ENCODE results near the gene NFIA.
A peak's percentile ranks its signal among the peaks of the same experiment; 100 is the strongest.

Gene NFIA

GRCh38 chr1:61158591-61158990 is 76.2 kb downstream of the NFIA start:
- FAIRE-seq = no peak

- no peak for FAIRE-seq
These were observed 78.2 kb downstream of the NFIA start for GRCh38 chr1:61160526-61160925.

- no peak for FAIRE-seq
These were observed 80.3 kb downstream of the NFIA start for GRCh38 chr1:61162520-61163258.

GRCh38 chr1:61163355-61163754 is 81.0 kb downstream of the NFIA start:
- no peak for FAIRE-seq

GRCh38 chr1:61165402-61165801 is 83.0 kb downstream of the NFIA start:
- no peak for FAIRE-seq

- no peak for FAIRE-seq
These were observed 84.9 kb downstream of the NFIA start for GRCh38 chr1:61167309-61167708.

- FAIRE-seq = peak; percentile 8
These were observed 86.7 kb downstream of the NFIA start for GRCh38 chr1:61169045-61169444.

- no peak for FAIRE-seq
These were observed 87.3 kb downstream of the NFIA start for GRCh38 chr1:61169634-61170033.

GRCh38 chr1:61170328-61171238 is 88.2 kb downstream of the NFIA start:
- no peak for FAIRE-seq

GRCh38 chr1:61171346-61171745 is 89.0 kb downstream of the NFIA start:
- FAIRE-seq = no peak

- no peak for FAIRE-seq
These were observed 89.6 kb downstream of the NFIA start for GRCh38 chr1:61171974-61172373.

GRCh38 chr1:61173118-61173517 is 90.8 kb downstream of the NFIA start:
- FAIRE-seq = no peak

GRCh38 chr1:61174060-61174795 is 91.9 kb downstream of the NFIA start:
- no peak for FAIRE-seq

- no peak for FAIRE-seq
These were observed 93.6 kb downstream of the NFIA start for GRCh38 chr1:61175976-61176375.

GRCh38 chr1:61181067-61182038 is 99.0 kb downstream of the NFIA start:
- FAIRE-seq = no peak

GRCh38 chr1:61182049-61182448 is 99.7 kb downstream of the NFIA start:
- FAIRE-seq = no peak

GRCh38 chr1:61182480-61182879 is 100.1 kb downstream of the NFIA start:
- FAIRE-seq = peak; percentile 84

GRCh38 chr1:61183471-61184039 is 101.2 kb downstream of the NFIA start:
- no peak for FAIRE-seq

- peak; percentile 94 for FAIRE-seq
These were observed 101.8 kb downstream of the NFIA start for GRCh38 chr1:61184040-61184713.

- FAIRE-seq = no peak
These were observed 102.3 kb downstream of the NFIA start for GRCh38 chr1:61184714-61185106.

GRCh38 chr1:61186753-61187152 is 104.4 kb downstream of the NFIA start:
- FAIRE-seq = no peak
